Progenitor cell of endocrine pancreas (in vitro differentiated cells): ENCODE results near the gene RARA. TPM values are rescaled to one million over a fixed set of nuclear protein-coding genes. Genes with fewer than 3 reads are reported as not detected.
A peak's percentile ranks its signal among the peaks of the same experiment; 100 is the strongest.

Source experiments
- DNase-seq: peaks from one replicate; pipeline ENCODE4 v3.0.0; 2021; ENCODE audit warnings: low spot score; ENCODE audit not compliant: unreplicated experiment
- H3K27ac Mint-ChIP-seq: 2 replicates; pipeline ENCODE4 v1.8.0; 2021; ENCODE audit warnings: mild to moderate bottlenecking, moderate library complexity, mixed read lengths
- H3K27me3 Mint-ChIP-seq: 2 replicates; pipeline ENCODE4 v1.8.0; 2021; ENCODE audit warnings: mixed read lengths
- H3K36me3 Mint-ChIP-seq: 2 replicates; pipeline ENCODE4 v1.8.0; 2022; ENCODE audit warnings: mixed read lengths; ENCODE audit not compliant: insufficient read depth
- H3K4me1 Mint-ChIP-seq: 2 replicates; pipeline ENCODE4 v1.8.0; 2021; ENCODE audit warnings: low read depth, mixed read lengths
- H3K4me3 Mint-ChIP-seq: 2 replicates; pipeline ENCODE4 v1.8.0; 2021; ENCODE audit warnings: low read depth, mild to moderate bottlenecking, moderate library complexity, mixed read lengths
- H3K9me3 Mint-ChIP-seq: 2 replicates; pipeline ENCODE4 v1.8.0; 2021; ENCODE audit warnings: low read depth, mixed read lengths
- CTCF ChIP-seq: fragments of 200-600 bp; sonication (generic); IDR thresholded peaks from one replicate; pipeline ENCODE4 v1.5.0; 2021; ENCODE audit warnings: antibody characterized with exemption, mild to moderate bottlenecking; ENCODE audit not compliant: unreplicated experiment
- total RNA-seq: library from RNA; stranded (reverse); gene quantifications from 2 replicates; pipeline ENCODE4 v1.2.1, GENCODE V29; 2021

The RARA gene
- total RNA-seq, 1 donor from 2014 or later = 50.8 TPM

GRCh38 chr17:40311575-40311974, 2.6 kb downstream of the RARA start:
- peaks cover 56% of the 10 kb centered on the region for H3K4me1 Mint-ChIP-seq
- H3K4me3 Mint-ChIP-seq = no peak overlapping the region
- no peaks in the 10 kb centered on the region for H3K36me3 Mint-ChIP-seq
- TF ChIP-seq CTCF = no peak
- no peaks in the 10 kb centered on the region for H3K9me3 Mint-ChIP-seq
- H3K27ac Mint-ChIP-seq = no peak overlapping the region
- H3K27me3 Mint-ChIP-seq = no peaks in the 10 kb centered on the region
- no peak for DNase-seq

GRCh38 chr17:40312131-40312731, 3.3 kb downstream of the RARA start:
- Mint-ChIP-seq H3K27me3 (no peaks in the 10 kb centered on the region), H3K4me1 (peaks cover 60% of the 10 kb centered on the region), H3K27ac (no peak overlapping the region), H3K4me3 (no peak overlapping the region), H3K36me3 (no peaks in the 10 kb centered on the region), H3K9me3 (no peaks in the 10 kb centered on the region)
- DNase-seq = no peak
- TF ChIP-seq CTCF = no peak

- DNase-seq = no peak
- Mint-ChIP-seq H3K4me1 (peaks cover 66% of the 10 kb centered on the region), H3K9me3 (no peaks in the 10 kb centered on the region), H3K4me3 (peak overlapping the region; percentile 49), H3K27me3 (no peaks in the 10 kb centered on the region), H3K27ac (peak overlapping the region; percentile 76), H3K36me3 (no peaks in the 10 kb centered on the region)
- TF ChIP-seq CTCF = no peak
Observed at GRCh38 chr17:40312893-40313667, 4.1 kb downstream of the RARA start.

GRCh38 chr17:40313668-40314583, 4.9 kb downstream of the RARA start:
- H3K4me3 Mint-ChIP-seq = peak overlapping the region; percentile 49
- no peak for TF ChIP-seq CTCF
- DNase-seq = no peak
- no peaks in the 10 kb centered on the region for H3K36me3 Mint-ChIP-seq
- no peaks in the 10 kb centered on the region for H3K27me3 Mint-ChIP-seq
- peaks cover 70% of the 10 kb centered on the region for H3K4me1 Mint-ChIP-seq
- no peaks in the 10 kb centered on the region for H3K9me3 Mint-ChIP-seq
- peak overlapping the region; percentile 76 for H3K27ac Mint-ChIP-seq

GRCh38 chr17:40314584-40314956, 5.6 kb downstream of the RARA start:
- H3K27me3 Mint-ChIP-seq = no peaks in the 10 kb centered on the region
- no peak for DNase-seq
- peaks cover 69% of the 10 kb centered on the region for H3K4me1 Mint-ChIP-seq
- H3K9me3 Mint-ChIP-seq = no peaks in the 10 kb centered on the region
- H3K36me3 Mint-ChIP-seq = no peaks in the 10 kb centered on the region
- H3K27ac Mint-ChIP-seq = no peak overlapping the region
- H3K4me3 Mint-ChIP-seq = no peak overlapping the region
- no peak for TF ChIP-seq CTCF
